ENCODE data around the gene ITPKB. TPM values are rescaled to one million over a fixed set of nuclear protein-coding genes. Genes with fewer than 3 reads are reported as not detected.
"Not testable (repeated sequence)": the region's sequence is repeated elsewhere in the genome, so short reads cannot be mapped to it uniquely, and the experiment has no call there.

The ITPKB gene
- total RNA-seq, 1 donor from 2014 or later = 13.7 TPM

DNA sequence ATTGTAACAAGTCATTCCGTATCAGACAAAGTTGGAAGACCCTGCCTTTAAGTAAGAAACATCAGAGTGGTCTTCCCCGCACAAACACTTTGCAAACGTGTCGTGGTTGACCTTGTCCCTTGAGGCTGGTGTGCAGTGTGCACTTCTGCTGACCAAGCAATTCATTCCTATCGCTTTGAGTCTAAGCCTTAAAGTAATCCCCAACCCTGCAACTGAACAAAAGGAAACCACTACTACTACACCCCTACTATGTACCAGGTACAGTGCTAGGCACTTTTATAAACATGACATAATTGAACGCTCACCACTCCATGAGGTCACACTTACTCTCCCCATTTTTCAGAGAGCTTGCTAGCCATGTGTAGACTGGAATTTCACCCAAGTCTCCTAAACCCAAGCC, 10.6 kb downstream of the ITPKB start:
- no peak overlapping the region for H3K27ac Mint-ChIP-seq (ENCODE audit: unreplicated experiment)
- TF ChIP-seq CTCF (conservative IDR thresholded peaks at IDR 0.05) = no peak

DNA sequence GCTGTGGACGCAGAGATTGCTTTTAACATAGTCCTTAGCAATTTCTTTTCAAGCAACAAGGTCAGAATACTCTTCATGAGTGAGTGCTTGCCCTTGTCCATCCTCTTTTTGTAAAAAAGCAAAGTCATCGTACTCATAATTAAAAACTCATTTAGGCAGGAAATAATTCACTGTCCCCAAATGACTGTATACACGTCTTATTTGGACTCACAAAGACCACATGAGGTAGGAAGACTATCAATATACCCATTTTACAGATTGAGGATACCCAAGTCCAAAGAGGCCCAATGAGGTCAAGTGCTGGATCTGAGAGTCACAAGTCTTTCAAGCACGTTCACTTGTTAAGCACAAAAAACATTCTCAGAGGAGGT, 13.2 kb downstream of the ITPKB start:
- H3K4me3 Mint-ChIP-seq = no peak overlapping the region
- no peaks in the 10 kb centered on the region for H3K27me3 Mint-ChIP-seq (ENCODE audit: low read depth)
- H3K27ac Mint-ChIP-seq (ENCODE audit: unreplicated experiment) = no peak overlapping the region
- no peak for DNase-seq (ENCODE audit: low read depth, low spot score)
- H3K36me3 Mint-ChIP-seq (ENCODE audit: low read depth) = no peaks in the 10 kb centered on the region
- H3K9me3 Mint-ChIP-seq = no peaks in the 10 kb centered on the region
- TF ChIP-seq CTCF (conservative IDR thresholded peaks at IDR 0.05) = no peak
- peaks cover 47% of the 10 kb centered on the region for H3K4me1 Mint-ChIP-seq

More for the DNA sequence above, 10.6 kb downstream of the ITPKB start:
- Mint-ChIP-seq H3K4me3 (no peak overlapping the region), H3K36me3 (ENCODE audit: low read depth) (peaks cover 4% of the 10 kb centered on the region), H3K9me3 (no peaks in the 10 kb centered on the region), H3K27me3 (ENCODE audit: low read depth) (no peaks in the 10 kb centered on the region), H3K4me1 (peaks cover 49% of the 10 kb centered on the region)
- no peak for DNase-seq (ENCODE audit: low read depth, low spot score)

GRCh38 chr1:226723657-226724532, 15.2 kb downstream of the ITPKB start:
- H3K4me1 Mint-ChIP-seq = peaks cover 59% of the 10 kb centered on the region
- no peaks in the 10 kb centered on the region for H3K27me3 Mint-ChIP-seq (ENCODE audit: low read depth)
- no peak for TF ChIP-seq CTCF (conservative IDR thresholded peaks at IDR 0.05)
- H3K4me3 Mint-ChIP-seq = peak overlapping the region; percentile 42
- H3K27ac Mint-ChIP-seq (ENCODE audit: unreplicated experiment) = no peak overlapping the region
- peak; percentile 31 for DNase-seq (ENCODE audit: low read depth, low spot score)
- H3K9me3 Mint-ChIP-seq = no peaks in the 10 kb centered on the region
- H3K36me3 Mint-ChIP-seq (ENCODE audit: low read depth) = no peaks in the 10 kb centered on the region

DNA sequence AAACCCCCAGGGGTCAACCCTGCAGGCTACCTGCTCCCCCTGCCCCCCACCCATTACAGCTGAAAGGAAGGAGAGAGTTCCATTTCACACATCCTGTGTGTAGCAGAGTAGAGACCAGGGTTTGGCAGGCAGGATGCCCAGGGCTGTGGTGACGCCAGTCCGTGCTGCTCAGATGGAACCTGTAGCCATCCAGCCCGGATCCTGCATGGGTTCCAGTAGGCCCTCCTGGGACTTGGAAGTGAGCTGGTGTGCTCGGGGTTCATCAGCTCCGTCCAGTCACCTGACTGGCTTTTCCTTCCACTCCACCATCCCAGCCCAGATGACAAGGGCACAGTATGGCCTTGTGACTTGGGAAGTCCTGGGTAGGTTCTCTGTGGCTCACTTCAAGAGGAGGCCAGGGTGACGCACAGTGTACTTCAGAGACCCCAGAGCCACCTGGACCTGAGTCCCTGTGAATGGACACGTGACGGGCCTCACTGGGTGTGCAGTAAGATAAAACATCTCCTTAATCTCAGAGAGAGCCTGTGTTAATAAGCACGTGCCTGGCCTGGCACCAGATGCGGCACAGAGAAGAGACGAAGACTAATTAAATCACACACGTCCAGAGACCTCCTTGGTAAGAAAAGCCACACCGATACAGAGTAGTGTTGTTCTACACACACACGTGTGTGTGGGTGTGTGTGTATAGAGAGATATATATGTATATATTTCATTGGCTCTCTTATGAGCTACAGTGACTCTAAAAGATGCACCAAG, 16.0 kb downstream of the ITPKB start:
- no peaks in the 10 kb centered on the region for H3K36me3 Mint-ChIP-seq (ENCODE audit: low read depth)
- H3K4me3 Mint-ChIP-seq = no peak overlapping the region
- no peak for DNase-seq (ENCODE audit: low read depth, low spot score)
- H3K27ac Mint-ChIP-seq (ENCODE audit: unreplicated experiment) = no peak overlapping the region
- no peaks in the 10 kb centered on the region for H3K27me3 Mint-ChIP-seq (ENCODE audit: low read depth)
- H3K9me3 Mint-ChIP-seq = no peaks in the 10 kb centered on the region
- no peak for TF ChIP-seq CTCF (conservative IDR thresholded peaks at IDR 0.05)
- H3K4me1 Mint-ChIP-seq = peaks cover 59% of the 10 kb centered on the region

GRCh38 chr1:226722240-226722900, 16.7 kb downstream of the ITPKB start:
- DNase-seq (ENCODE audit: low read depth, low spot score) = no peak
- Mint-ChIP-seq H3K27ac (ENCODE audit: unreplicated experiment) (no peak overlapping the region), H3K4me3 (no peak overlapping the region), H3K4me1 (peaks cover 53% of the 10 kb centered on the region), H3K27me3 (ENCODE audit: low read depth) (no peaks in the 10 kb centered on the region), H3K36me3 (ENCODE audit: low read depth) (no peaks in the 10 kb centered on the region), H3K9me3 (no peaks in the 10 kb centered on the region)
- TF ChIP-seq CTCF (conservative IDR thresholded peaks at IDR 0.05) = no peak

DNA sequence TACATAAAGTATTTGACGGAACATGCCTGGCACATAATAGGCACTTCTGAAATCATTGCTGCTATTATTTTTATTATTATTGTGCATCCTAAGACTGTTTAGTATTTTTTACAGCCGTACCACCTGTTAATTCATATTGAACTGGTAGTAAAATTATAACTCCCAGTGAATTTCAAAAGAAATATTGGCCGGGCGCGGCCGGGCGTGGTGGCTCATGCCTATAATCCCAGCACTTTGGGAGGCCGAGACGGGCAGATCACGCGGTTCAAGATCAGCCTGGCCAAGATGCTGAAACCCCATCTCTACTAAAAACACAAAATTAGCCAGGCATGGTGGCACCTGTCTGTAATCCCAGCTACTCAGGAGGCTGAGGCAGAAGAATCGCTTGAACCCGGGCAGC, 18.5 kb downstream of the ITPKB start:
- H3K4me1 Mint-ChIP-seq = peaks cover 45% of the 10 kb centered on the region
- H3K27me3 Mint-ChIP-seq (ENCODE audit: low read depth); H3K27ac Mint-ChIP-seq (ENCODE audit: unreplicated experiment); H3K9me3 Mint-ChIP-seq; H3K4me3 Mint-ChIP-seq; H3K36me3 Mint-ChIP-seq (ENCODE audit: low read depth); DNase-seq (ENCODE audit: low read depth, low spot score): not testable (repeated sequence)
